H9 (cell line): ENCODE measurements around the gene HOMER3. TPM values are rescaled to one million over a fixed set of nuclear protein-coding genes. Genes with fewer than 3 reads are reported as not detected.

ENCODE experiments used
- DNase-seq: peaks from one replicate; pipeline ENCODE4 v3.0.0-alpha.2; 2017
- H2AFZ ChIP-seq: one replicate; pipeline ENCODE4 v1.6.1; 2013; ENCODE audit warnings: mild to moderate bottlenecking, low read length, control low read depth, moderate library complexity
- H2AK5ac ChIP-seq: 2 replicates; pipeline ENCODE4 v1.6.1; 2013; ENCODE audit warnings: low read length, control low read depth, mixed read lengths; ENCODE audit not compliant: insufficient read length
- H2BK120ac ChIP-seq: one replicate; pipeline ENCODE4 v1.6.1; 2013; ENCODE audit warnings: low read depth, mild to moderate bottlenecking, low read length, control low read depth, inconsistent platforms; ENCODE audit not compliant: poor library complexity, severe bottlenecking
- H2BK12ac ChIP-seq: 2 replicates; pipeline ENCODE4 v1.6.1; 2013; ENCODE audit warnings: low read length, control low read depth, mixed read lengths, low read depth; ENCODE audit not compliant: insufficient read length
- H2BK15ac ChIP-seq: 2 replicates; pipeline ENCODE4 v1.6.1; 2013; ENCODE audit warnings: low read depth, low read length, control low read depth
- H2BK20ac ChIP-seq: one replicate; pipeline ENCODE4 v1.6.1; 2013; ENCODE audit warnings: low read depth, mild to moderate bottlenecking, low read length, control low read depth, inconsistent platforms; ENCODE audit not compliant: poor library complexity, severe bottlenecking
- H2BK5ac ChIP-seq: 2 replicates; pipeline ENCODE4 v1.6.1; 2013; ENCODE audit warnings: low read length, control low read depth, mixed read lengths; ENCODE audit not compliant: insufficient read length
- H3K14ac ChIP-seq: 2 replicates; pipeline ENCODE4 v1.6.1; 2013; ENCODE audit warnings: low read length, control low read depth; ENCODE audit not compliant: insufficient read depth
- H3K18ac ChIP-seq: 2 replicates; pipeline ENCODE4 v1.6.1; 2013; ENCODE audit warnings: low read depth, mild to moderate bottlenecking, mixed read lengths, low read length, control low read depth; ENCODE audit not compliant: insufficient read length
- H3K23ac ChIP-seq: 2 replicates; pipeline ENCODE4 v1.6.1; 2013; ENCODE audit warnings: low read length, control low read depth, mixed read lengths, low read depth; ENCODE audit not compliant: insufficient read length
- H3K23me2 ChIP-seq: 2 replicates; pipeline ENCODE4 v1.6.1; 2013; ENCODE audit warnings: low read depth, mild to moderate bottlenecking, mixed read lengths, low read length, control low read depth; ENCODE audit not compliant: insufficient read length, poor library complexity, severe bottlenecking
- H3K27ac ChIP-seq: 2 replicates; pipeline ENCODE4 v1.5.1; 2013; ENCODE audit warnings: low read length, control low read depth, mixed read lengths, low read depth; ENCODE audit not compliant: insufficient read length
- H3K27me3 ChIP-seq: 2 replicates; pipeline ENCODE4 v1.6.1; 2013; ENCODE audit warnings: low read length, control low read depth, inconsistent platforms; ENCODE audit not compliant: insufficient read depth
- H3K4ac ChIP-seq: 2 replicates; pipeline ENCODE4 v1.6.1; 2013; ENCODE audit warnings: low read depth, mild to moderate bottlenecking, control low read depth, inconsistent platforms, low read length, moderate library complexity
- H3K4me1 ChIP-seq: 2 replicates; pipeline ENCODE4 v1.6.1; 2013; ENCODE audit warnings: low read length, control low read depth, inconsistent platforms; ENCODE audit not compliant: insufficient read depth
- H3K4me2 ChIP-seq: 2 replicates; pipeline ENCODE4 v1.6.1; 2013; ENCODE audit warnings: low read length, control low read depth, mixed read lengths; ENCODE audit not compliant: insufficient read length, insufficient read depth
- H3K56ac ChIP-seq: 2 replicates; pipeline ENCODE4 v1.6.1; 2013; ENCODE audit warnings: low read depth, mild to moderate bottlenecking, mixed read lengths, low read length, control low read depth; ENCODE audit not compliant: insufficient read length
- H3K79me1 ChIP-seq: 2 replicates; pipeline ENCODE4 v1.6.1; 2013; ENCODE audit warnings: low read depth, mild to moderate bottlenecking, moderate library complexity, low read length, control low read depth, inconsistent platforms; ENCODE audit not compliant: insufficient read depth, poor library complexity, severe bottlenecking
- H3K79me2 ChIP-seq: 2 replicates; pipeline ENCODE4 v1.6.1; 2013; ENCODE audit warnings: low read length, control low read depth, inconsistent platforms; ENCODE audit not compliant: insufficient read depth
- H3K9ac ChIP-seq: 2 replicates; pipeline ENCODE4 v1.6.1; 2013; ENCODE audit warnings: low read length, control low read depth, mixed read lengths; ENCODE audit not compliant: insufficient read length; ENCODE audit errors: extremely low read depth
- H3K9me3 ChIP-seq: one replicate; pipeline ENCODE4 v1.6.1; 2013; ENCODE audit warnings: low read depth, low read length, inconsistent platforms; ENCODE audit not compliant: control insufficient read depth
- H3T11ph ChIP-seq: one replicate; pipeline ENCODE4 v1.6.1; 2013; ENCODE audit warnings: mild to moderate bottlenecking, low read length, control low read depth, inconsistent platforms
- H4K20me1 ChIP-seq: one replicate; pipeline ENCODE4 v1.6.1; 2013; ENCODE audit not compliant: control insufficient read depth, insufficient read length, insufficient read depth
- H4K5ac ChIP-seq: 2 replicates; pipeline ENCODE4 v1.6.1; 2013; ENCODE audit warnings: low read depth, mild to moderate bottlenecking, mixed read lengths, low read length, control low read depth; ENCODE audit not compliant: insufficient read length
- H4K8ac ChIP-seq: replicated peaks from 2 replicates; pipeline ENCODE4 v1.6.1; 2013; ENCODE audit warnings: low read length, control low read depth, mixed read lengths, low read depth; ENCODE audit not compliant: insufficient read length
- H4K91ac ChIP-seq: 2 replicates; pipeline ENCODE4 v1.6.1; 2013; ENCODE audit warnings: low read depth, mild to moderate bottlenecking, moderate library complexity, mixed read lengths, low read length, control low read depth; ENCODE audit not compliant: insufficient read length
- H3K27ac Mint-ChIP-seq, 3 experiments: 2 replicates in 2 of 3; 3 replicates in 1 of 3; pipeline ENCODE4 v1.8.0; 2020 to 2021; ENCODE audit warnings: mixed read lengths in 3 of 3, mild to moderate bottlenecking in 1 of 3, moderate library complexity in 1 of 3
- H3K27me3 Mint-ChIP-seq: 2 replicates; pipeline ENCODE4 v1.8.0; 2021; ENCODE audit warnings: low read depth, mild to moderate bottlenecking, moderate library complexity, mixed read lengths
- H3K36me3 Mint-ChIP-seq, 3 experiments: 2 replicates in 2 of 3; 3 replicates in 1 of 3; pipeline ENCODE4 v1.8.0; 2020 to 2021; ENCODE audit warnings: low read depth in 3 of 3, mixed read lengths in 3 of 3; ENCODE audit not compliant: insufficient read depth in 1 of 3
- H3K4me1 Mint-ChIP-seq, 2 experiments: 2 replicates each; pipeline ENCODE4 v1.8.0; 2020; ENCODE audit warnings: mixed read lengths in 2 of 2
- H3K4me3 Mint-ChIP-seq, 2 experiments: 2 replicates in 1 of 2; 3 replicates in 1 of 2; pipeline ENCODE4 v1.8.0; 2020 to 2021; ENCODE audit warnings: mild to moderate bottlenecking in 2 of 2, mixed read lengths in 2 of 2, moderate library complexity in 1 of 2
- H3K9me3 Mint-ChIP-seq, 2 experiments: 2 replicates in 1 of 2; 3 replicates in 1 of 2; pipeline ENCODE4 v1.8.0; 2020; ENCODE audit warnings: mild to moderate bottlenecking in 2 of 2, mixed read lengths in 2 of 2, moderate library complexity in 1 of 2
- whole genome bisulfite sequencing: extraction: QIAGEN DNeasy Blood & Tissue Kit; methylation state at CpG from one replicate; pipeline ENCODE4 v1.1.7; 2013; ENCODE audit warnings: missing lambda C conversion rate, low lambda C conversion rate, mixed read lengths; ENCODE audit not compliant: insufficient read length; ENCODE audit errors: extremely low coverage; 5-methylcytosine and 5-hydroxymethylcytosine counted together
- total RNA-seq: library from RNA; stranded (reverse); gene quantifications from 2 replicates; pipeline ENCODE4 v1.2.1, GENCODE V29; 2021
- TF ChIP-seq, protein P1 (sequence below): fragments of 200-600 bp; sonication (generic); conservative IDR thresholded peaks from 3 replicates; pipeline ENCODE4 v1.8.0; 2021; ENCODE audit warnings: antibody characterized with exemption, mild to moderate bottlenecking

The HOMER3 gene
- total RNA-seq, 1 experiment from 2014 or later: 20.2 TPM

DNA sequence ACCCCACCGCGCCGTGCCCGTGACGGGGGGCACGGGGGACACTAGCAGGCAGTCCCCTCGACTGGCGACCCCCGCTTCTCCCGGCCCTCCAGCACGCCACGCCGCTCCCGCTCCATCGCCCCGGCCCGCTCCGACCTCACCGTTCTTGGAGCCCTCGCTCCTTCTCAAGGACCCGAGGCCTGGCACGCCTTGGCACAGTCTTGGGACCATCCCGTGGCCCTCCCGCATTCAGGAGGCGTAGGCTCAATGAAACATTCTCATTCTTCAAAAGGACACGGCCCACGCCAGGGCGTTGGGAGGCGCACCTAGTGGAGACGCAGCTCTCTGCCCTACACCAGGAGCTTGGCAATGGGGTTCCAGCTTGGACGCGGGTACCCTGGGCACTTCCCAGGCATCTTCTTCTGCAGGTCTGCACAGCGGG is 44.6 kb downstream of the HOMER3 start:
- Histone ChIP-seq H2BK20ac (no peak overlapping the region), H3K9me3 (no peaks in the 10 kb centered on the region), H3K27ac (no peak overlapping the region), H3K56ac (no peak overlapping the region), H3K79me2 (no peaks in the 10 kb centered on the region), H3T11ph (no peak overlapping the region), H2BK15ac (no peak overlapping the region), H2AFZ (no peak overlapping the region), H2AK5ac (no peak overlapping the region), H3K23ac (no peak overlapping the region), H3K14ac (no peak overlapping the region), H2BK120ac (no peak overlapping the region), H3K18ac (no peak overlapping the region), H4K20me1 (no peaks in the 10 kb centered on the region), H2BK5ac (no peak overlapping the region), H3K23me2 (peaks cover 7% of the 10 kb centered on the region), H3K4me2 (peak overlapping the region; percentile 10), H4K8ac (no peak overlapping the region), H3K79me1 (no peaks in the 10 kb centered on the region), H4K5ac (no peak overlapping the region), H4K91ac (no peak overlapping the region), H3K27me3 (no peaks in the 10 kb centered on the region; the same call in 1 of the 2 replicates), H3K9ac (no peak overlapping the region), H3K4ac (no peak overlapping the region), H3K4me1 (no peaks in the 10 kb centered on the region), H2BK12ac (no peak overlapping the region)
- TF ChIP-seq, protein P1, sequence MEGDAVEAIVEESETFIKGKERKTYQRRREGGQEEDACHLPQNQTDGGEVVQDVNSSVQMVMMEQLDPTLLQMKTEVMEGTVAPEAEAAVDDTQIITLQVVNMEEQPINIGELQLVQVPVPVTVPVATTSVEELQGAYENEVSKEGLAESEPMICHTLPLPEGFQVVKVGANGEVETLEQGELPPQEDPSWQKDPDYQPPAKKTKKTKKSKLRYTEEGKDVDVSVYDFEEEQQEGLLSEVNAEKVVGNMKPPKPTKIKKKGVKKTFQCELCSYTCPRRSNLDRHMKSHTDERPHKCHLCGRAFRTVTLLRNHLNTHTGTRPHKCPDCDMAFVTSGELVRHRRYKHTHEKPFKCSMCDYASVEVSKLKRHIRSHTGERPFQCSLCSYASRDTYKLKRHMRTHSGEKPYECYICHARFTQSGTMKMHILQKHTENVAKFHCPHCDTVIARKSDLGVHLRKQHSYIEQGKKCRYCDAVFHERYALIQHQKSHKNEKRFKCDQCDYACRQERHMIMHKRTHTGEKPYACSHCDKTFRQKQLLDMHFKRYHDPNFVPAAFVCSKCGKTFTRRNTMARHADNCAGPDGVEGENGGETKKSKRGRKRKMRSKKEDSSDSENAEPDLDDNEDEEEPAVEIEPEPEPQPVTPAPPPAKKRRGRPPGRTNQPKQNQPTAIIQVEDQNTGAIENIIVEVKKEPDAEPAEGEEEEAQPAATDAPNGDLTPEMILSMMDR: no peak
- no peak for DNase-seq
- H3K27ac Mint-ChIP-seq: no peak overlapping the region
- H3K4me1 Mint-ChIP-seq: peaks cover 0 to 10% of the 10 kb centered on the region in 2 experiments; a peak in 1 of 4 replicates
- peaks cover 0 to 7% (median 2%) of the 10 kb centered on the region in 3 experiments; a peak in 5 of 7 replicates for H3K36me3 Mint-ChIP-seq
- H3K4me3 Mint-ChIP-seq: peak overlapping the region; percentile 72 to 87
- no CpG with 5 or more reads among the region's 33 CpGs for WGBS
- peaks cover 17% of the 10 kb centered on the region for H3K27me3 Mint-ChIP-seq
- no peaks in the 10 kb centered on the region for H3K9me3 Mint-ChIP-seq
